OCI-LY7 (cell line): ENCODE data around the gene GAMT.

Experiments used
- CTCF ChIP-seq: fragments of 200-600 bp; sonication (generic); conservative IDR thresholded peaks from 2 replicates; pipeline ENCODE4 v1.5.1; 2014; ENCODE audit warnings: mild to moderate bottlenecking, antibody characterized with exemption, low read length, moderate library complexity, mixed read lengths
- EZH2phosphoT487 ChIP-seq: fragments of 200-600 bp; sonication (generic); IDR thresholded peaks from 2 replicates; pipeline ENCODE4 v1.6.1; 2018; ENCODE audit warnings: low read depth, borderline replicate concordance, mild to moderate bottlenecking, mixed run types, antibody characterized with exemption, low read length, moderate library complexity, mixed read lengths

DNA sequence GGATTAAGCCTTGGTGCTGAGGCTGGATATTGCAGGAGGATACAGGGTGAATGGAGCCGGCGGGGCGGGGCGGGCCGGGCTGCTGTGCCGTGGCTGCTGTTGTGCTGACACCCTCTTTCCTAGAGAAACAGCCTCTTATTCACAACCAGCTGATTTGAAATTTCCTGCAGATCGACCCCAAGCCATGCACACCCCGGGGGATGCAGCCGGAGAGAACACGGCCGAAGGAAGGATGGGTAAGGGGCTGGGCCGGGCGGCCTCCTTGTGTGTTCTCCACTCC lies 17.1 kb upstream of the GAMT start:
- no peak for TF ChIP-seq CTCF
- no peak for TF ChIP-seq EZH2phosphoT487
